Measurements from ENCODE around the gene SLC25A25. TPM values are rescaled to one million over a fixed set of nuclear protein-coding genes. Genes with fewer than 3 reads are reported as not detected.
A peak's percentile ranks its signal among the peaks of the same experiment; 100 is the strongest.

The SLC25A25 gene
- total RNA-seq, 1 donor from 2014 or later: 33.0 TPM

GRCh38 chr9:128118971-128119665 is 51.1 kb downstream of the SLC25A25 start:
- H3K9me3 Mint-ChIP-seq (ENCODE audit: unreplicated experiment): peaks cover 5% of the 10 kb centered on the region
- peak; percentile 45 for DNase-seq
- H3K4me3 Mint-ChIP-seq (ENCODE audit: unreplicated experiment): no peak overlapping the region
- H3K27ac Mint-ChIP-seq (ENCODE audit: unreplicated experiment): no peak overlapping the region
- no peaks in the 10 kb centered on the region for H3K36me3 Mint-ChIP-seq (ENCODE audit: unreplicated experiment)
- peaks cover 3% of the 10 kb centered on the region for H3K27me3 Mint-ChIP-seq (ENCODE audit: unreplicated experiment)
- peaks cover 7% of the 10 kb centered on the region for H3K4me1 Mint-ChIP-seq (ENCODE audit: low read depth, unreplicated experiment)
- TF ChIP-seq CTCF (IDR thresholded peaks at IDR 0.05; ENCODE audit: partially characterized antibody, unreplicated experiment): no peak

- Mint-ChIP-seq H3K4me3 (ENCODE audit: unreplicated experiment) (no peak overlapping the region), H3K36me3 (ENCODE audit: unreplicated experiment) (no peaks in the 10 kb centered on the region), H3K4me1 (ENCODE audit: low read depth, unreplicated experiment) (peaks cover 7% of the 10 kb centered on the region), H3K9me3 (ENCODE audit: unreplicated experiment) (peaks cover 4% of the 10 kb centered on the region), H3K27ac (ENCODE audit: unreplicated experiment) (no peak overlapping the region), H3K27me3 (ENCODE audit: unreplicated experiment) (peaks cover 3% of the 10 kb centered on the region)
- peak; percentile 16 for DNase-seq
- TF ChIP-seq CTCF (IDR thresholded peaks at IDR 0.05; ENCODE audit: partially characterized antibody, unreplicated experiment): no peak
These were observed 52.2 kb downstream of the SLC25A25 start for GRCh38 chr9:128120061-128120740.

- TF ChIP-seq CTCF (IDR thresholded peaks at IDR 0.05; ENCODE audit: partially characterized antibody, unreplicated experiment): no peak
- Mint-ChIP-seq H3K36me3 (ENCODE audit: unreplicated experiment) (no peaks in the 10 kb centered on the region), H3K27me3 (ENCODE audit: unreplicated experiment) (peaks cover 3% of the 10 kb centered on the region), H3K4me1 (ENCODE audit: low read depth, unreplicated experiment) (peaks cover 10% of the 10 kb centered on the region), H3K9me3 (ENCODE audit: unreplicated experiment) (peaks cover 4% of the 10 kb centered on the region), H3K4me3 (ENCODE audit: unreplicated experiment) (no peak overlapping the region), H3K27ac (ENCODE audit: unreplicated experiment) (no peak overlapping the region)
- peak; percentile 13 for DNase-seq
These were observed 52.9 kb downstream of the SLC25A25 start for GRCh38 chr9:128120741-128121465.

GRCh38 chr9:128121466-128121810 is 53.4 kb downstream of the SLC25A25 start:
- TF ChIP-seq CTCF (IDR thresholded peaks at IDR 0.05; ENCODE audit: partially characterized antibody, unreplicated experiment): no peak
- no peak for DNase-seq
- Mint-ChIP-seq H3K27ac (ENCODE audit: unreplicated experiment) (no peak overlapping the region), H3K9me3 (ENCODE audit: unreplicated experiment) (peaks cover 8% of the 10 kb centered on the region), H3K27me3 (ENCODE audit: unreplicated experiment) (peaks cover 3% of the 10 kb centered on the region), H3K4me1 (ENCODE audit: low read depth, unreplicated experiment) (peaks cover 15% of the 10 kb centered on the region), H3K36me3 (ENCODE audit: unreplicated experiment) (no peaks in the 10 kb centered on the region), H3K4me3 (ENCODE audit: unreplicated experiment) (no peak overlapping the region)

Data from glutamatergic neuron (in vitro differentiated cells).